C4-2B (cell line): ENCODE measurements around the gene GPC5.

Experiments
- ZFX ChIP-seq: fragments of 450-650 bp; IDR thresholded peaks from 2 replicates; pipeline ENCODE4 v1.6.1; 2017
- TF ChIP-seq, protein P1 (sequence below): fragments of 450-650 bp; conservative IDR thresholded peaks from 2 replicates; pipeline ENCODE4 v1.5.1; 2017; ENCODE audit warnings: mild to moderate bottlenecking

DNA sequence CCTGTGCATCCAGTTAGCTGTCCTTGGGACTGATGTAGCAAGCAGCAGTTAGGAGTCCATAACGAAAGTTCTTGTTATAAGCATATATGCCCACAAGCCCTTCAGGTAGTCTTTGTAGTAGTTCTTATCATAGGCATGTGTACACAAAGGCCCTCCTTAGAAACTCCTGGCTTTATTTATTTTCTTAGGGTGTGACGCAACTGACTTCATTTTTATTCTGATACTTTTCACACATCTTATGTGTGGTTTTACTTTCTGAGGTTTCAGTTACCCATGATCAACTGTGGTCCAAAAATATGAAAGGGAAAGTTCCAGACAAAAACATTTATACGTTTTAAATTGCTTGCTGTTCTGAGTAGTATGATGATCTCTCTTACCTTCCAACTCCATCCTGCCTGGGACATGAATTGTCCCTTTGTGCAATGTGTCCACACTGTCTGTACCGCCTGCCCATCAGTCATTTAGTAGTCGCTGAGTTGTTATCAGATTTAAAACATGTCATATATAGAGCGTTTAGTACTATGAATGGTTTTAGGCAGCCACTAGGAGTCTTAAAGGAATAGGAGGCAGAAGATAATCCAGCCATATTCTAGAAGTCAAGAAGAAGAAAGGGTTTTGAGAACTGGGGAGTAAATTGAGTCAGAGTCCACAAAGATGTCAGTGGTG is 19.4 kb downstream of the GPC5 start:
- TF ChIP-seq, protein P1, sequence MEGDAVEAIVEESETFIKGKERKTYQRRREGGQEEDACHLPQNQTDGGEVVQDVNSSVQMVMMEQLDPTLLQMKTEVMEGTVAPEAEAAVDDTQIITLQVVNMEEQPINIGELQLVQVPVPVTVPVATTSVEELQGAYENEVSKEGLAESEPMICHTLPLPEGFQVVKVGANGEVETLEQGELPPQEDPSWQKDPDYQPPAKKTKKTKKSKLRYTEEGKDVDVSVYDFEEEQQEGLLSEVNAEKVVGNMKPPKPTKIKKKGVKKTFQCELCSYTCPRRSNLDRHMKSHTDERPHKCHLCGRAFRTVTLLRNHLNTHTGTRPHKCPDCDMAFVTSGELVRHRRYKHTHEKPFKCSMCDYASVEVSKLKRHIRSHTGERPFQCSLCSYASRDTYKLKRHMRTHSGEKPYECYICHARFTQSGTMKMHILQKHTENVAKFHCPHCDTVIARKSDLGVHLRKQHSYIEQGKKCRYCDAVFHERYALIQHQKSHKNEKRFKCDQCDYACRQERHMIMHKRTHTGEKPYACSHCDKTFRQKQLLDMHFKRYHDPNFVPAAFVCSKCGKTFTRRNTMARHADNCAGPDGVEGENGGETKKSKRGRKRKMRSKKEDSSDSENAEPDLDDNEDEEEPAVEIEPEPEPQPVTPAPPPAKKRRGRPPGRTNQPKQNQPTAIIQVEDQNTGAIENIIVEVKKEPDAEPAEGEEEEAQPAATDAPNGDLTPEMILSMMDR, result no peak
- TF ChIP-seq ZFX, result no peak
